ENCODE results near the gene SMARCD1. TPM values are rescaled to one million over a fixed set of nuclear protein-coding genes. Genes with fewer than 3 reads are reported as not detected.
A peak's percentile ranks its signal among the peaks of the same experiment; 100 is the strongest.

The SMARCD1 gene
- 10 to 100 TPM; 62.3 to 88.6 TPM for total RNA-seq

DNA sequence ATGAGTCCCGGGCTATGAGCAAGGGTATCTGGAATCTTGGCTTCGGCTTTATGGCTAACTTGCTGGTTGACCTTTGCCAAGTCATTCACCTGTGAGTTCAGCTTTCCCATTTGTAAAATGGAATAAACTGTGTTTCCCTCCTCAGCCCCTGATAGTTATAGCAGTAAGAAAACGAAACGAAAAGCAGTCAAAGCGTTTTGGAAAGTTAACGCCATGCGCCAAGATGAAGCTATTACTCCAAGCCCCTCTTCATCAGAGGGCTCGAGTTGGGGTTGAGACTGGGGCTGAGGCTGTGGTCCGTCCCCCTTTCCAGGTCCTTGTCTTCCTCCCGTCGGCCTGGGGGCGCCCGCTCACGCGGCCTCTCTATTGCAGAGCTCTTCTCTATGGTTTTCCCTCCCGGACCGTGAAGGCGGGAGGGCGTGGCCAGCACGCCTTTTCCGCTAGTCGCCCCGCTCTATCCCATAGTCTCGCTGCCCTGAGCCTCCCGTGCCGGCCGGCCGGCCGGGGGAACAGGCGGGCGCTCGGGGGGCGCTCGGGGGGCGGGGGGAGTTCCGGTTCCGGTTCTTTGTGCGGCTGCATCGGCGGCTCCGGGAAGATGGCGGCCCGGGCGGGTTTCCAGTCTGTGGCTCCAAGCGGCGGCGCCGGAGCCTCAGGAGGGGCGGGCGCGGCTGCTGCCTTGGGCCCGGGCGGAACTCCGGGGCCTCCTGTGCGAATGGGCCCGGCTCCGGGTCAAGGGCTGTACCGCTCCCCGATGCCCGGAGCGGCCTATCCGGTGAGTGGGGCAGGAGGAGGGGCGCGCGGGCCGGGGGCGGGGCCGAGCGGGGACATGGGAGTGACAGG is at the start of gene SMARCD1:
SMARCD1 (plus strand) TSS at position 568 of the 840 bp plus-strand sequence; CDS start at position 596, 28 bp downstream.
- peak; percentile 82 for DNase-seq
- no peaks in the 10 kb centered on the region for H3K27me3 Mint-ChIP-seq
- POLR2A ChIA-PET = interaction anchor here (1.0 kb wide), 1 partner anchor 27 kb away, joined by 3 read pairs; the partner anchor contains the start of gene COX14
- no peaks in the 10 kb centered on the region for H3K9me3 Mint-ChIP-seq
- peak within 1 kb of the TSS; percentile 95 for H3K27ac Mint-ChIP-seq
- H3K4me3 Mint-ChIP-seq = peak within 1 kb of the TSS; percentile 97
- peaks cover 22% of the 10 kb centered on the region for H3K36me3 Mint-ChIP-seq (ENCODE audit: low read depth)
- CTCF ChIA-PET = interaction anchor here (0.6 to 6.0 kb wide), 13 partner anchors 10 to 378 kb away, joined by 3 to 68 read pairs (median 5); partner anchors contain the start of genes CERS5, COX14 and GPD1
- peaks cover 35% of the 10 kb centered on the region for H3K4me1 Mint-ChIP-seq

DNA sequence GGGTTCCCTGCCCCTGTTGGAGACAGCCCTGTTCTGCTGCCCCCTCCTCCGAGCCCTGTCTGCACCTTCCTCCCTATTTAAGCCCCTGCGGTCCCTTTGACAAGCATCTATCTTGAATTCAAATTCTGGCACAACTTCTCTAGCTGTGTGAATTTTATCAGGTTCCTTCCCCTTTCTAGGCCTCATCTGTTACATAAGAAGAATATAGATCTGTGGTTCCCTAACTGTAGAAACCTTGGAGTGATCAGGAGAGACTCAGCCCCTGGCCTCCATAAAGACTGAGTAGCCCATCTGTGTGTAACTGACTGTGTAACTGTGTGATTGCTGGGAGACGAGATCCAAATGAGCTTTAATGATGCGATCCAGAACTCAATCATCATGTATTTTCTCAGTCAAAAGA is 46.8 kb upstream of the SMARCD1 start:
- DNase-seq = no peak
- Mint-ChIP-seq H3K36me3 (ENCODE audit: low read depth) (no peaks in the 10 kb centered on the region), H3K4me1 (peaks cover 5% of the 10 kb centered on the region), H3K27me3 (peaks cover 14% of the 10 kb centered on the region), H3K27ac (no peak overlapping the region), H3K4me3 (no peak overlapping the region), H3K9me3 (no peaks in the 10 kb centered on the region)
- ChIA-PET POLR2A (no interaction called here), CTCF (interaction anchor here (0.6 to 3.9 kb wide), 15 partner anchors 9 to 1171 kb away, joined by 3 to 38 read pairs (median 7); partner anchors contain the start of gene RACGAP1)

DNA sequence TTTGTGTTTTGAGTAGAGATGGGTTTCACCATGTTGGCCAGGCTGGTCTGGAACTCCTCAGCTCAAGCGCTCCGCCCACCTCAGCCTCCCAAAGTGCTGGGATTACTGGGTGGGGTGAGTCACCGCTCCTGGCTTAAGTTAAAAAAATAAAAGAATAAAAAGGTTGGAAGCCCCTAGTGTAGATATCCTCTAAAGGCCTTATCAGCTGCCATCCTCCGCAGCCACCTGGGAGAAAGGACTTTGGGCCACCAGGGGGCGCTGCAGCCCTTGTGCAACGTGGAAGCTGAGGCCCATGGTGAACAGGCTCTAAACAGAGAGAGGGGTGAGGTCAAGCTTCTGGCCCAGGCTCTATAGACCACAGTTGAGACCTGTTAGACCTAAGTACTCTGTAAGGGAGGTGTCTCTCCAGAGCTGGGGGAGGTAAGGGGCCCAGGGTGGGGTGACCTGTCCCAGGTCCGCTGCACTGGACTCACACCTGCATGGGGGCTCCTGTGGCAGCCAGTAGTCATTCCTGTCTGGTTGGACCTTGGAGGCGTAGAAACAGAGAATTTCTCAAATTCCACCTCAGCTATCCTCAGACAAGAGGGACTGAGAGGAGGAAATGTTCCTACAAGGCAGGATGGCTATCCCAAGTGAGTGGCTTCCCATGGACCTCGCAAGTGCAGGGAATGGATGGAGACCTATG is 45.8 kb upstream of the SMARCD1 start:
- H3K9me3 Mint-ChIP-seq = no peaks in the 10 kb centered on the region
- CTCF ChIA-PET = interaction anchor here (0.7 to 3.9 kb wide), 22 partner anchors 9 to 220 kb away, joined by 3 to 38 read pairs (median 6); partner anchors contain the start of genes COX14 and RACGAP1
- peaks cover 14% of the 10 kb centered on the region for H3K27me3 Mint-ChIP-seq
- POLR2A ChIA-PET = no interaction called here
- no peak overlapping the region for H3K27ac Mint-ChIP-seq
- DNase-seq = peak; percentile 87
- no peaks in the 10 kb centered on the region for H3K36me3 Mint-ChIP-seq (ENCODE audit: low read depth)
- H3K4me1 Mint-ChIP-seq = peaks cover 5% of the 10 kb centered on the region
- no peak overlapping the region for H3K4me3 Mint-ChIP-seq

DNA sequence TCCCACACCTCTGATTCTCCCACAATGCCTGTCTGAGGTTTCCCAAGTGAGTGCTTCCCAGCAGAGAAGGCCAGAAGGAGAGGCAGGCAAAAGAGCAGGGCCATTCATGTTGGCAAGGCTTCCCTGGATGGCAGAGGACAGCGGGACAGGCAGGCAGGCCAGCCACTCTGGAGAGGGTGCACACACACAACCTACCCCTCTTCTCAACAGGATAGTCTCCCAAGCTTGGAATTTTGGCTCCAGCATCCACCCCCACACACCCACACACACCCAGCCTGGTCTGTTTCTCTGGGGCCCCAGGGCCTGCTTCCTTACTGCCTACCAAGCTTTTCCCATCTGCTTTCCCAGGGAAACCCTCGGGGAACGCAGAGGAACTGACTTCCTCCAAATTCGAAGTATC is 44.5 kb upstream of the SMARCD1 start:
- no peak for DNase-seq
- Mint-ChIP-seq H3K4me1 (peaks cover 5% of the 10 kb centered on the region), H3K4me3 (no peak overlapping the region), H3K9me3 (no peaks in the 10 kb centered on the region), H3K36me3 (ENCODE audit: low read depth) (no peaks in the 10 kb centered on the region), H3K27me3 (peaks cover 11% of the 10 kb centered on the region), H3K27ac (no peak overlapping the region)
- POLR2A ChIA-PET = no interaction called here
- CTCF ChIA-PET = interaction anchor here (0.8 to 3.4 kb wide), 6 partner anchors 15 to 74 kb away, joined by 3 to 38 read pairs (median 8); partner anchors contain the start of gene COX14

DNA sequence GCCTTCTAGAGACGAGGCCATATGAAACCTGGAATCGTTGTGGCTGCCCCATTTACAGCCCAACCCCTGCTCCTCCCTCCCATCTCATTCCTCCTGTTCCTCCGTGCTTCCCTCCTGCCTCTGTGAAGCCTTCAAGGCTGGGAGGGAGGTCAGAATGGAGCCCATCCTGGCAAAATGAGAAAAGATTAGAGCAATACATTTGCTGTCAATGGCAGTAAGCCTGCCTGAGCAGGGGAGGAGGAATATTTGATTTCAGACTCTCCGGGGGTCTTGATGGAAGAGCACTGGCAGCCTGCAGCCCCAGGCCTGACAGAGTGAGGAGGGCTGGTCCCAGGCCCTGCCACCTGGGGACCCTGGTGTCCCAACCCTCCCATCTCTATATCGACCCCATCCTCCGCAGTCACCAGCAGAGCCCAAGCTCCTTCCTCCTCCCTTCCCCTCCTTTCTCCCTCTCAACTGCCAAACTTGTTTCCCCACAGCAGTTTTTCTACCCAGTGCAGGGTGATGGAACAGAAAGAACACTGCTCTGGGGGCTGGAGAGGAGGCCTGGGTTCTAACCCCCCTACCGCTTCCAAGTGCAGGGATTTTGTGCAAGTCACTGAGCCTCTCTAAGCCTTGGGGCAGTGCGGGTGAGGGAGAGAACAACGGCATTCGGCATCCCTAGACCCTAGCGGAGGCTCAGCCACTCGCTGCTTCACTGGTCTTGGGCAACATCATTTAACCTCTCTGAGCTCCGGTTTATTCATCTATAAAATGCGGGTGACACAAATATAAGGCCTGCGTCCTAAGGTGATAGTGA is 43.9 kb upstream of the SMARCD1 start:
- no peak overlapping the region for H3K27ac Mint-ChIP-seq
- no peak overlapping the region for H3K4me3 Mint-ChIP-seq
- no peak for DNase-seq
- ChIA-PET CTCF (interaction anchor here (0.8 to 3.0 kb wide), 5 partner anchors 23 to 74 kb away, joined by 3 to 12 read pairs (median 6); partner anchors contain the start of gene COX14), POLR2A (no interaction called here)
- H3K27me3 Mint-ChIP-seq = peaks cover 5% of the 10 kb centered on the region
- H3K36me3 Mint-ChIP-seq (ENCODE audit: low read depth) = no peaks in the 10 kb centered on the region
- H3K9me3 Mint-ChIP-seq = no peaks in the 10 kb centered on the region
- peaks cover 5% of the 10 kb centered on the region for H3K4me1 Mint-ChIP-seq

DNA sequence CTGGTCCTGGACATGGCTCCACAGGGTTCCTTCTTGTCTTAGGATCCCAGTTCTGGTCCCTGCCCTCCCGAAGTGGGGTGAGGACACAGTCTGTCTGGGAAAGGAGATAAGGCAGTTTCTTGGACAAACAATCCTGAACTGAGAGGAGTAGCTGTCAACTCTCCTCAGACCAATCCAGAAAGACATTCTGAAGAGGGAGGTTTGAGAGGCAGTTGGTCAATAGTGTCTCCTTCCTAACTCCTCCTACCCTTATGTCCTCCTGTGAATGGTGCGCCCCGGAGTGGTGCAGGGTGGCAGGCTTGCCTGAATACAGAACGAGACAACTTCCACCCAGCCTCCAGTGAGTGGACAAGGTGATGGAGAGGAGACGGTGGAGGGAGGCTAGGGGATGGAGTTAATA is 43.2 kb upstream of the SMARCD1 start:
- H3K9me3 Mint-ChIP-seq = no peaks in the 10 kb centered on the region
- H3K27me3 Mint-ChIP-seq = peaks cover 2% of the 10 kb centered on the region
- CTCF ChIA-PET = interaction anchor here (1.5 to 1.7 kb wide), 2 partner anchors 29 to 75 kb away, joined by 4 to 6 read pairs; no protein-coding TSS in a partner anchor
- peaks cover 6% of the 10 kb centered on the region for H3K4me1 Mint-ChIP-seq
- POLR2A ChIA-PET = no interaction called here
- no peak for DNase-seq
- no peak overlapping the region for H3K27ac Mint-ChIP-seq
- H3K4me3 Mint-ChIP-seq = no peak overlapping the region
- no peaks in the 10 kb centered on the region for H3K36me3 Mint-ChIP-seq (ENCODE audit: low read depth)

DNA sequence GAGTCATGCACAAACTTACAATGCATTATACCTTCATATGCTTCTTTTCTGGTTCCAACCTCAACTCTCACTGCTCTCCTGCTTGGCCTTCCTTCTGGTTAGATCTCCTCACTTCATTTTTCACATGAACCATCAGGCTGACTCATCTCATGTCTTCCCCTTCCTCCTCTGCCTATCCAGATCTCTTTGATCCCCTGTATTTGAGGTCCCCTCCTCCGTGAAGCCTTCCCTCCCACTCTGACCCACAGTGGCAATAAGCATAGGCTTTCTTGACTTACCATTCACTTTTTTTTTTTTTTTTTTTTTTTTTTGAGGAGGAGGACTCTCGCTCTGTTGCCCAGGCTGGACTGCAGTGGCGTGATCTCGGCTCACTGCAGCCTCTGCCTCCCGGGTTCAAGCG is 42.4 kb upstream of the SMARCD1 start:
- Mint-ChIP-seq H3K4me3 (no peak overlapping the region), H3K9me3 (no peaks in the 10 kb centered on the region), H3K4me1 (peaks cover 8% of the 10 kb centered on the region), H3K36me3 (ENCODE audit: low read depth) (no peaks in the 10 kb centered on the region), H3K27ac (no peak overlapping the region), H3K27me3 (peaks cover 2% of the 10 kb centered on the region)
- CTCF ChIA-PET = interaction anchor here (1.0 to 2.4 kb wide), 3 partner anchors 12 to 28 kb away, joined by 4 to 8 read pairs (median 4); no protein-coding TSS in a partner anchor
- POLR2A ChIA-PET = no interaction called here
- DNase-seq = no peak

DNA sequence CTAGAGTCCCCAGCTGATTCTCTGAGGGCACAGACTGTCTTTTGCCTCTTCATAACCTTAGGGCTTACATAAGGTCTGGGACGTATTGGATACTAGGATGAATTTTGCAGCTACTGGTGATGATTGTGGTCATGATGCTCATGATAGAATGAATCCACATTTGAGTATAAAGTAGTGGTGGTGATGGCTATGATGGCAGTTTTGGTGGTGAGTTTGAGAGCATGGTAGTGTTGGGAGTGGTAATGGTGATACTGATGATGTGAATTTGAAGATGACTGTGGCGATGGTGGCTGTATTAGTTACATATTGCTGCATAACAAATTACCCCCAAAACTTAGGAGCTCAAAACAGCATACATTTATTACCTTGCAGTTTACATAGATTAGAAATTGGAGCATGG is 41.8 kb upstream of the SMARCD1 start:
- ChIA-PET POLR2A (no interaction called here), CTCF (interaction anchor here (1.0 to 2.4 kb wide), 5 partner anchors 11 to 96 kb away, joined by 3 to 8 read pairs (median 4); no protein-coding TSS in a partner anchor)
- H3K9me3 Mint-ChIP-seq = no peaks in the 10 kb centered on the region
- H3K27me3 Mint-ChIP-seq = no peaks in the 10 kb centered on the region
- H3K4me3 Mint-ChIP-seq = no peak overlapping the region
- H3K4me1 Mint-ChIP-seq = peaks cover 8% of the 10 kb centered on the region
- DNase-seq = no peak
- no peak overlapping the region for H3K27ac Mint-ChIP-seq
- H3K36me3 Mint-ChIP-seq (ENCODE audit: low read depth) = no peaks in the 10 kb centered on the region

DNA sequence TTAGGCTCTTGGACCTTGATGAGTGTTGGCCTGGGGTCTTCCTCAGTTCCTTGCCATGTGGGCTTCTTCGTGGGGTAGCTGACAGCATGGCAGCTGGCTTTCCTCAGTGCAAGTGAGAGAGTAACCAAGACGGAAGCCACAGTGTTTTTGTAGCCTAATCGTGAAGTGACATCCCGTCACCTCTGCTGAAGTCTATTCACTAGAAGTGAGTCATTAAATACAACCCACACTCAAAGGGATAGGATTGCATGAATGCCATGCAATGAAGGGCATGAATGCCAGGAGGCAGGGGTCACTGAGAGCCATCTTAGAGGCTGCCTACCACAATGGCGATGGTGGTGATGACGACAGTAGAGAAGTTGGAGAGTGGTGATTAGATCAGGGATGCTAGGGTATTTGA is 41.3 kb upstream of the SMARCD1 start:
- Mint-ChIP-seq H3K27me3 (no peaks in the 10 kb centered on the region), H3K36me3 (ENCODE audit: low read depth) (no peaks in the 10 kb centered on the region), H3K9me3 (no peaks in the 10 kb centered on the region), H3K4me1 (peaks cover 8% of the 10 kb centered on the region), H3K27ac (no peak overlapping the region), H3K4me3 (no peak overlapping the region)
- ChIA-PET CTCF (interaction anchor here (1.0 to 2.4 kb wide), 4 partner anchors 10 to 96 kb away, joined by 3 to 8 read pairs (median 4); no protein-coding TSS in a partner anchor), POLR2A (no interaction called here)
- DNase-seq = no peak

DNA sequence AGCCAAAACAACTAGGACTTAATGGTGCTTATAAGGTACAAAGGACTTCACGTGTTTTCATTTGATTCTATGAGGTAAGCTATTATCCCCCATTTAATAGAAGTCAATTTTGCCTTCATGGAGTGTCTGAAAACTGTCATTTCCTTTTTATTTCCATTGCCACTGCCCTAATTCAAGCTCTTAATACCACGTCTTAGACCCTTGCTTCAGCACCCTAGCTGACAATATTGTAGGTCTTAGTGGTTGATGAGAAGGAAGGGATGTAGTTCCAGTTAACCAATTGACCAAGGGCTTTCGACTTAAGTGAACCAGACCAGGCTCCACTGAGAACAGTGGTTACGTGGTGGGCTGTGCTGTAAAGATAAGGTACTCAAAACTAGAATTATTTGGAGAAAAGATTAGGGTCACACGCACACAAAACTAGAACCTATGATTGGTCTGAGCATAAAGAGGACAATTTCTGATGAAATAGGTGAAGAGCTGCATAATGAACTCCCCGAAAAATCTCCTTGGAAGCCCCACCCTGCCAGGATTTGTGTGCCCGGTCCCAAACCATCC is 37.4 kb upstream of the SMARCD1 start:
- POLR2A ChIA-PET = no interaction called here
- no peak overlapping the region for H3K4me3 Mint-ChIP-seq
- peaks cover 32% of the 10 kb centered on the region for H3K27me3 Mint-ChIP-seq
- H3K27ac Mint-ChIP-seq = no peak overlapping the region
- H3K4me1 Mint-ChIP-seq = peaks cover 3% of the 10 kb centered on the region
- no peaks in the 10 kb centered on the region for H3K9me3 Mint-ChIP-seq
- no peak for DNase-seq
- no peaks in the 10 kb centered on the region for H3K36me3 Mint-ChIP-seq (ENCODE audit: low read depth)
- CTCF ChIA-PET = interaction anchor here (0.9 to 2.2 kb wide), 3 partner anchors 9 to 57 kb away, joined by 3 to 7 read pairs (median 5); no protein-coding TSS in a partner anchor

DNA sequence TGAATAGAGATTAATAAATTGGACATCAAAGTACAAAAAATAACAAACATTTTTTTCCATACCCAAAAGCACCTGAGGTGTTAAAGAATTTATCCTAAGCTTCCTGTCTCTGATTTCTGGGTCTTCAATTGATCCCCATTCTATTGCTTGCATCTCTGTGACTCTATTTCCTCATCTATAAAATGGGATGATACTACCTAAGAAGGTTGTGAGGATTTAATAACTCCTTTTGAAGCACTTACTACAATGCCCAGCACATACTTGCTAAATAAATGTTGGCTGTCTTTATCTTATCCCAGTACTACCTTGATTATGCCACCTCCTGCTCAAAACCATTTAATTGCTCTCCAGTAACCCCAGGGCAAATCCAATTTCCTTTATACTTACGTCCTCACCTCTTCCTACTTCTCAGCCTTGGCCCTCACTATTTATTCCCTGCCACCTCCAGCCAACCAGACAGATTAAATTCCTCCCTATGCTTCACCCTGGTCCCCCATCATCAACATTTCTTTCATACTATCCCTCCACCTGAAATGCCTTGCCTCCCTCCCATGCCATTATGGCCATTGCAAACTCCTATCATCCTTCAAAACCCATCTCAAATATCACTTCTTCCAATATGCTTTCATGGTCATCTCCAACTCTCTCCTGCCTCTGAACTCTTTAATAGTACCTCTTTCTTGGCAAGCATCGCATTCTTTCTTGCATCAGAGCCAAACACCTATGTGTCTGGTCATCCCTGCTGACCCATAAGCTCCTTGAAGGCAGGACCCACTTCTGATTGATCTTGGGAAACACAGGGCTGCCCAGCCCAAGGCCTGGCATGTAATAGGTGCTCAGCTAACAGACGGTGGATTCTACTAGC is 35.7 kb upstream of the SMARCD1 start:
- POLR2A ChIA-PET = no interaction called here
- Mint-ChIP-seq H3K9me3 (no peaks in the 10 kb centered on the region), H3K27me3 (peaks cover 42% of the 10 kb centered on the region), H3K36me3 (ENCODE audit: low read depth) (no peaks in the 10 kb centered on the region), H3K4me3 (no peak overlapping the region), H3K27ac (no peak overlapping the region), H3K4me1 (peaks cover 3% of the 10 kb centered on the region)
- CTCF ChIA-PET = interaction anchor here (1.0 to 2.7 kb wide), 6 partner anchors 10 to 82 kb away, joined by 3 to 7 read pairs (median 3); partner anchors contain the start of gene SMARCD1
- no peak for DNase-seq

All from activated CD4-positive, alpha-beta T cell treated with anti-CD3 and anti-CD28 coated beads, Interleukin-2, amount 10 ng/mL, durations not matched to agents 7 days and 5 days (primary cell).